ENCODE results near the gene SLC9A4.

GRCh38 chr2:102483086-102483485 is 10.1 kb downstream of the SLC9A4 start:
- TF ChIP-seq CTCF (IDR thresholded peaks at IDR 0.05) (no peak), EP300 (IDR thresholded peaks at IDR 0.05) (no peak), POLR2A (IDR thresholded peaks at IDR 0.05) (no peak)

All from ovary (tissue), 3 donors.